ENCODE data around the gene OR10G4.
"Not testable (repeated sequence)": the region's sequence is repeated elsewhere in the genome, so short reads cannot be mapped to it uniquely, and the experiment has no call there.

Gene OR10G4

GRCh38 chr11:124012697-124013096 is at the start of gene OR10G4:
TSS of gene OR10G4 (plus strand) at chr11:124012997. CDS start at chr11:124015575, 2,578 bp downstream.
- DNase-seq, result no peak

- DNase-seq, result no peak
These were observed 39.0 kb upstream of the OR10G4 start for GRCh38 chr11:123973816-123974215.

GRCh38 chr11:123976770-123977560 is 35.8 kb upstream of the OR10G4 start:
- no peak for DNase-seq

- no peak for DNase-seq
These were observed 35.0 kb upstream of the OR10G4 start, which contains the start of gene OR10S1 for GRCh38 chr11:123977731-123978347. TSS of gene OR10S1 (minus strand) at chr11:123977781. CDS start at chr11:123977664, 117 bp downstream.

- DNase-seq, result no peak
These were observed 33.5 kb upstream of the OR10G4 start for GRCh38 chr11:123979311-123979710.

- no peak for DNase-seq
These were observed 17.7 kb upstream of the OR10G4 start, which contains the start of gene OR10G6 for GRCh38 chr11:123995119-123995518. TSS of gene OR10G6 (minus strand) at chr11:123995161. CDS start at chr11:123995161, 0 bp downstream.

GRCh38 chr11:124015837-124016236 is 3.0 kb downstream of the OR10G4 start:
- DNase-seq, result not testable (repeated sequence)

- no peak for DNase-seq
These were observed 13.7 kb downstream of the OR10G4 start, which contains the start of gene OR10G8 for GRCh38 chr11:124026498-124026897. TSS of gene OR10G8 (plus strand) at chr11:124026798. CDS start at chr11:124029623, 2,825 bp downstream.

GRCh38 chr11:124036666-124037065 is 23.9 kb downstream of the OR10G4 start:
- DNase-seq, result no peak

GRCh38 chr11:124039557-124039956 is 26.8 kb downstream of the OR10G4 start:
- DNase-seq, result no peak

GRCh38 chr11:124041254-124041653 is 28.5 kb downstream of the OR10G4 start, which contains the start of gene OR10G7:
TSS of gene OR10G7 (minus strand) at chr11:124041325. CDS start at chr11:124039001, 2,324 bp downstream.
- no peak for DNase-seq

- DNase-seq, result no peak
These were observed 30.6 kb downstream of the OR10G4 start for GRCh38 chr11:124043420-124043819.

GRCh38 chr11:124050748-124051147 is 38.0 kb downstream of the OR10G4 start:
- DNase-seq, result no peak

- DNase-seq, result no peak
These were observed 40.2 kb downstream of the OR10G4 start for GRCh38 chr11:124052966-124053365.
